Measurements from ENCODE around the gene MACROD1.

The MACROD1 gene

DNA sequence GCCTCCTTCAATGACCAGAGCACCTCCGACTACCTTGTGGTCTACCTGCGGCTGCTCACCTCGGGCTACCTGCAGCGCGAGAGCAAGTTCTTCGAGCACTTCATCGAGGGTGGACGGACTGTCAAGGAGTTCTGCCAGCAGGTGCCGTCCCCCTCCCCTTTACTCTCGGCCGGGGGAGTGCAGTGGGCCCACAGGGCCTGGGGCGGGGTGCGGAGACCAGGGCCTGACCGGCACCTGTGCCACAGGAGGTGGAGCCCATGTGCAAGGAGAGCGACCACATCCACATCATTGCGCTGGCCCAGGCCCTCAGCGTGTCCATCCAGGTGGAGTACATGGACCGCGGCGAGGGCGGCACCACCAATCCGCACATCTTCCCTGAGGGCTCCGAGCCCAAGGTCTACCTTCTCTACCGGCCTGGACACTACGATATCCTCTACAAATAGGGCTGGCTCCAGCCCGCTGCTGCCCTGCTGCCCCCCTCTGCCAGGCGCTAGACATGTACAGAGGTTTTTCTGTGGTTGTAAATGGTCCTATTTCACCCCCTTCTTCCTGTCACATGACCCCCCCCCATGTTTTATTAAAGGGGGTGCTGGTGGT, 168.7 kb downstream of the MACROD1 start:
- Histone ChIP-seq H3K27me3 (replicated peaks; ENCODE audit: control insufficient read depth, insufficient read depth, low read length) (no peaks in the 10 kb centered on the region), H3K36me3 (ENCODE audit: control insufficient read depth, insufficient read depth, low read length) (peaks cover 15% of the 10 kb centered on the region), H3K4me3 (replicated peaks; ENCODE audit: low read depth, low read length) (no peak overlapping the region)
- DNase-seq (ENCODE audit: extremely low read depth, insufficient read length) = no peak
- TF ChIP-seq, protein P1, sequence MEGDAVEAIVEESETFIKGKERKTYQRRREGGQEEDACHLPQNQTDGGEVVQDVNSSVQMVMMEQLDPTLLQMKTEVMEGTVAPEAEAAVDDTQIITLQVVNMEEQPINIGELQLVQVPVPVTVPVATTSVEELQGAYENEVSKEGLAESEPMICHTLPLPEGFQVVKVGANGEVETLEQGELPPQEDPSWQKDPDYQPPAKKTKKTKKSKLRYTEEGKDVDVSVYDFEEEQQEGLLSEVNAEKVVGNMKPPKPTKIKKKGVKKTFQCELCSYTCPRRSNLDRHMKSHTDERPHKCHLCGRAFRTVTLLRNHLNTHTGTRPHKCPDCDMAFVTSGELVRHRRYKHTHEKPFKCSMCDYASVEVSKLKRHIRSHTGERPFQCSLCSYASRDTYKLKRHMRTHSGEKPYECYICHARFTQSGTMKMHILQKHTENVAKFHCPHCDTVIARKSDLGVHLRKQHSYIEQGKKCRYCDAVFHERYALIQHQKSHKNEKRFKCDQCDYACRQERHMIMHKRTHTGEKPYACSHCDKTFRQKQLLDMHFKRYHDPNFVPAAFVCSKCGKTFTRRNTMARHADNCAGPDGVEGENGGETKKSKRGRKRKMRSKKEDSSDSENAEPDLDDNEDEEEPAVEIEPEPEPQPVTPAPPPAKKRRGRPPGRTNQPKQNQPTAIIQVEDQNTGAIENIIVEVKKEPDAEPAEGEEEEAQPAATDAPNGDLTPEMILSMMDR (IDR thresholded peaks at IDR 0.05; ENCODE audit: insufficient read depth, low read length, poor library complexity, severe bottlenecking) = no peak

DNA sequence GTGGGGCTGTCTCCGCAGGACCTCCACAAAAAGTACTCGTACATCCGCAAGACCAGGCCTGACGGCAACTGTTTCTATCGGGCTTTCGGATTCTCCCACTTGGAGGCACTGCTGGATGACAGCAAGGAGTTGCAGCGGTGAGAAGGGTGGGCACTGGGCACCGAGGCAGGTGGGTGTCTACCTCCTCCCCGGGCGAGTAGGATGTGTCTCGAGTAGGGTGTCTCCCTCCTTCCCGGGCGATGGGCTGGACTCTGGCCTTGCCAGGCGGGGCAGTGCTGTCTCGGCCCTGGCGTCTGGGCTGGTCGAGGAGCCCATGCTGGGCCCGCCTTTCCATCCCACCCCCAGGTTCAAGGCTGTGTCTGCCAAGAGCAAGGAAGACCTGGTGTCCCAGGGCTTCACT, 169.4 kb downstream of the MACROD1 start:
- DNase-seq (ENCODE audit: extremely low read depth, insufficient read length) = no peak
- TF ChIP-seq, protein P1 (IDR thresholded peaks at IDR 0.05; ENCODE audit: insufficient read depth, low read length, poor library complexity, severe bottlenecking) = no peak
- H3K27me3 ChIP-seq (replicated peaks; ENCODE audit: control insufficient read depth, insufficient read depth, low read length) = no peaks in the 10 kb centered on the region
- no peak overlapping the region for H3K4me3 ChIP-seq (replicated peaks; ENCODE audit: low read depth, low read length)
- H3K36me3 ChIP-seq (ENCODE audit: control insufficient read depth, insufficient read depth, low read length) = peaks cover 16% of the 10 kb centered on the region

- TF ChIP-seq, protein P1 (IDR thresholded peaks at IDR 0.05; ENCODE audit: insufficient read depth, low read length, poor library complexity, severe bottlenecking) = no peak
- peaks cover 27% of the 10 kb centered on the region for H3K36me3 ChIP-seq (ENCODE audit: control insufficient read depth, insufficient read depth, low read length)
Measured at GRCh38 chr11:63993993-63994392, 171.9 kb downstream of the MACROD1 start.

GRCh38 chr11:63993100-63993499, 172.8 kb downstream of the MACROD1 start:
- TF ChIP-seq, protein P1 (IDR thresholded peaks at IDR 0.05; ENCODE audit: insufficient read depth, low read length, poor library complexity, severe bottlenecking) = no peak
- no peaks in the 10 kb centered on the region for H3K27me3 ChIP-seq (replicated peaks; ENCODE audit: control insufficient read depth, insufficient read depth, low read length)
- H3K4me3 ChIP-seq (replicated peaks; ENCODE audit: low read depth, low read length) = no peak overlapping the region
- DNase-seq (ENCODE audit: extremely low read depth, insufficient read length) = no peak
- peaks cover 31% of the 10 kb centered on the region for H3K36me3 ChIP-seq (ENCODE audit: control insufficient read depth, insufficient read depth, low read length)

More at GRCh38 chr11:63993993-63994392, 171.9 kb downstream of the MACROD1 start:
- Histone ChIP-seq H3K4me3 (replicated peaks; ENCODE audit: low read depth, low read length) (no peak overlapping the region), H3K27me3 (replicated peaks; ENCODE audit: control insufficient read depth, insufficient read depth, low read length) (no peaks in the 10 kb centered on the region)
- no peak for DNase-seq (ENCODE audit: extremely low read depth, insufficient read length)

DNA sequence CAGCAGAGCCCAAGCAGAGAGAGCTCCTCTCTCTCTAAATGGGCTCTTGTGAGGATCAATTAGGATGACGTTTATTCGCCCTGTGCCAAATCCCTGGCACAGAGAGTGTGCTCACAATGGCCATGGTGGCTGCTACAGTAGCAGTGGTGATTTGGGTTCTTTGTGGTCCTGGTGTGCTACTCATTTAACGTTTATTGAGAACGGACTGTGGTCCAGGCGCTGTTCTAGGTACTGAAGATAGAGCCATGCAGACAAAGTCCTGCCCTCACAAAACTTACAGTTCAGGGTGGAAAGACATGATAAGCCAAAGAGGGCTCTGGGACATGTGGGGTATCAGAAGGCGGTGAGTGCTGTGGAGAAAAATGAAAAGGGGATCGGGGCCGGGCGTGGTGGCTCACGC, 174.4 kb downstream of the MACROD1 start:
- Histone ChIP-seq H3K27me3 (replicated peaks; ENCODE audit: control insufficient read depth, insufficient read depth, low read length) (no peaks in the 10 kb centered on the region), H3K4me3 (replicated peaks; ENCODE audit: low read depth, low read length) (no peak overlapping the region), H3K36me3 (ENCODE audit: control insufficient read depth, insufficient read depth, low read length) (peaks cover 24% of the 10 kb centered on the region)
- DNase-seq (ENCODE audit: extremely low read depth, insufficient read length) = no peak
- TF ChIP-seq, protein P1 (IDR thresholded peaks at IDR 0.05; ENCODE audit: insufficient read depth, low read length, poor library complexity, severe bottlenecking) = no peak

All from GM06990 (cell line).